ENCODE measurements around the gene CWC27. TPM values are rescaled to one million over a fixed set of nuclear protein-coding genes. Genes with fewer than 3 reads are reported as not detected.

CWC27 gene
- total RNA-seq, 2 donors from 2014 or later: 29.1 to 32.6 TPM

DNA sequence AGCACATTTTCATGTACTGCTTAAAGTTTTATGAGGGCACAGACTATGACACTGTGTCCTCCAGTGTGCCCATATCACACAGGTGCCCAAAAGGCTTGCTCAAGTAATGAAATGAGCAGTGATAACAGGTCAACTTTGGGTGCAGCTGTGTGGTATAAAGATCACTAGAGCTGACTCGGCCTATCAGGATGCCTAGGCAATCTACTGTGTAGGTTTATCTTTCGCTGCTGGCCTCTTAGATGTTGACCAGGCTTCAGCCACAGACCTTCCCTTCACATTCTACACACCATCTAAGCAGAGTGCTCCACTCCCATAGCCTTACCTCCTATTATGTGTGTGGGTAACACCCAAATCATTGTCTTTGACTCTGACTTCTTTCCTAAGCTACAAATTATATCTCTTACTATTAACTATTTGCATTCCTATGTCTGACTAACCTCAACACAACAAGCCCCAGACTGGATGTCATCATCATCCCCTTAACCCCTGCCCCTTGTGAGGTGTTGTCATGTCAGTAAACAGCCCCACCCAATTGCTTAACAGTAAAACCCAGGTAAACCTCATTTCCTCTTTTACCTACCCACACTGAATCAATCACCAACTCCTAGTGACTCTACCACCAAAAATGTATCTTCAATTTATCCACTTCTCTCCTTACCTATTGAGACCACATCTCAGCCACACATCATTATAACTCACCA is 2.8 kb upstream of the CWC27 start:
- DNase-seq (ENCODE audit: low spot score) (no peak), ATAC-seq (no peak)
- H3K36me3 Mint-ChIP-seq: peaks cover 17% of the 10 kb centered on the region
- peaks cover 31 to 37% of the 10 kb centered on the region in 2 donors for H3K4me1 Mint-ChIP-seq (ENCODE audit: low read depth in 2 of 2)
- no peaks in the 10 kb centered on the region for H3K27me3 Mint-ChIP-seq
- no peak overlapping the region for H3K4me3 Mint-ChIP-seq
- peak overlapping the region in 1 of 2 donors; percentile 15 for H3K27ac Mint-ChIP-seq
- H3K9me3 Mint-ChIP-seq: no peaks in the 10 kb centered on the region

DNA sequence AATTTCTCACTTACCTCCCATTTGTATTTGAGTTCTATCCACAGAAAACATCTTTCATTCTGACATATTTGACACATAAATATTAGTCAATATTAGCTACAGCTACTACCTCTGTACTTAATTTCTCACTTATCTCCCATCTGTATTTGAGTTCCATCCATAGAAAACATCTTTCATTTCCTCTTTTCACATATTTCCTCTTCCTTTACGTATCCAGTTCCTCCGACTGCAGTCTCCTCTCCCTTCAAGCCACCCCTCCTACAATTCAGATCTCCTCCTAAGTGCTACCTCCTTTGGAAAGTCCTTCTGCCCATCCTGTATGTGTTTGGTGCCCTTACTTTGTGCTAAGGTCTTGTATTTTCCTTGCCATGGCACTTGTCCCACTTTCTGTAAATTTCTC is 1.8 kb upstream of the CWC27 start:
- Mint-ChIP-seq H3K27ac (peak overlapping the region; percentile 96 to 100), H3K36me3 (peaks cover 17% of the 10 kb centered on the region), H3K9me3 (no peaks in the 10 kb centered on the region), H3K4me1 (ENCODE audit: low read depth in 2 of 2) (peaks cover 33 to 37% of the 10 kb centered on the region in 2 donors), H3K27me3 (no peaks in the 10 kb centered on the region), H3K4me3 (peak overlapping the region; percentile 99)
- DNase-seq (ENCODE audit: low spot score) (no peak), ATAC-seq (no peak)

DNA sequence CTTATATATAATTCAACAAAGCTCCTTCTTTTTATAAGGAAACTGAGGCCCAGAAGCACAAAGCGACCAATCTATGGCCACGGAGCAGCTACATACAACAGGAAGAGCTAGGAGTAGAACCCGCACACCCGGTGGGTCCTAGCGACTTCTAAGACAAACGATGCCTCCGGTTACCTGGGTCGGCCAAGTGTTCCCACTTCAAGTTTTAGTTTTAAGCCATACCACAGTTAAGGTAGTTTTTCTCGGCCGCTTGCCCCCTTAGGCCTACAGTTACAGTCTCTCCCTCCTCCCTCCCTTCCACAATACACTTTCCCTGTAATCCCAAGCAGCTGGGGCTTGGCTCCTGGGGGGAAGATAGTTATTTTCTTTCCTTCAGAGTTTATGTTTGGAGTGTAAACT is 772 bp upstream of the CWC27 start:
- Mint-ChIP-seq H3K27ac (peak overlapping the region; percentile 96 to 100), H3K27me3 (no peaks in the 10 kb centered on the region), H3K9me3 (no peaks in the 10 kb centered on the region), H3K36me3 (peaks cover 17% of the 10 kb centered on the region), H3K4me1 (ENCODE audit: low read depth in 2 of 2) (peaks cover 34 to 37% of the 10 kb centered on the region in 2 donors), H3K4me3 (peak overlapping the region; percentile 99)
- ATAC-seq: peak; percentile 23 to 31
- no peak for DNase-seq (ENCODE audit: low spot score)

DNA sequence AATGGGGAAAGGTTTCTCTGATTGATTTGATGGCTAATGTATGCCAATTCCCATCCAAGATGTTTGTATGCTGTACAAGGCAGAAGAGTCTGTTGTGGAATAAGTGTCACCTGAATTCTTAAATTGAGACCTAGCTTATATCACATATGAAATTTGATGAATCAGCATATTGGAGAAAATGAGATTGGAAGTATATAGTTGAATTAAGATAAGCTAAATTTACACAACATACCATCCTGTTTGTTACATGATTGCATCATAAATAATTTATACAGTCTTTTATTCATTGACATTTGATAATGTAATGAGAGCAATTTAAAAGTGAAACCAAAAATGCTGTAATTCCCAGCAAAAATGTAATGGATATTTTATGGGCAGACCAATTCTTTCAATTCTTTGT is 1.1 kb downstream of the CWC27 start:
- no peak for DNase-seq (ENCODE audit: low spot score)
- Mint-ChIP-seq H3K36me3 (peaks cover 11% of the 10 kb centered on the region), H3K27me3 (no peaks in the 10 kb centered on the region), H3K4me3 (peak overlapping the region; percentile 99), H3K27ac (peak overlapping the region; percentile 96 to 100), H3K4me1 (ENCODE audit: low read depth in 2 of 2) (peaks cover 33 to 39% of the 10 kb centered on the region in 2 donors), H3K9me3 (no peaks in the 10 kb centered on the region)
- no peak for ATAC-seq

DNA sequence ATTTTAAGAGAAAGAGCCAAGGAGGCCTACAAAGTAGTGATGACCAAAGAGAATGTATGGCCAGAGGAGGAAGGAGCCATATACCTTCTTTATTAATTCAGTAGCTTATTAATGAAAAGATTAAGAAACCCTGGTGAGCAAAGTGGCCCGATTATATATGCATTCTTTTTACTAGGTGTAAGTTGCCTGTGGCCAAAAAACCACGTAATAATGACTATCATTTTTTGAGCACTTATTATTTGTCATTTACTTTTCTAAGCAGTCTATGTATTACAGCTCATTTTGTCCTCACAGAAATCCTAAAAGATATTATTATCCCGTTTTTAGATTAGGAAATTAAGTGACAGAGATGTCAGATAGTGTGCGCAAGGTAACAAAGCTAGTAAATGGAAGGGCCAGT is 3.0 kb downstream of the CWC27 start:
- no peak for DNase-seq (ENCODE audit: low spot score)
- no peak for ATAC-seq
- Mint-ChIP-seq H3K27ac (no peak overlapping the region), H3K36me3 (peaks cover 25% of the 10 kb centered on the region), H3K27me3 (no peaks in the 10 kb centered on the region), H3K4me3 (no peak overlapping the region), H3K4me1 (ENCODE audit: low read depth in 2 of 2) (peaks cover 24 to 40% of the 10 kb centered on the region in 2 donors), H3K9me3 (no peaks in the 10 kb centered on the region)

DNA sequence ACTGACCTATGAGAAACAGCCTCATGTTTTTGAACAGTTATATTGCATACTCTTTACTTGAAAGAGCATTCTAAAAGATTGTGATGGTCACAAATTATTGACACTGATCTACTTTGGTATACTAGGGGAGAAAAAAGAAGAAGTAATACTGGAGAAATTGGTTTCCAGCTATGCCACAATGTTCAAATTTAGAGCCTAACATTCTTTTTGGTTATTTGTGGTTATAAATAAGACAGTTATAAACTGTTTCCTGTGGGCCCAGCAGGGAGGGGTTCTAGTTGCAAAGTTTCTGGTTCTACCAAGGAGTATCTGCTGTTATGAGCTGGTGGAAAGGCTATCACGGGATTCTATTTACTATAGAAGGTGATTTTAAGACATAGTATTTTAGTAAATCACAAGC is 4.8 kb downstream of the CWC27 start:
- DNase-seq (ENCODE audit: low spot score): no peak
- Mint-ChIP-seq H3K9me3 (no peaks in the 10 kb centered on the region), H3K36me3 (peaks cover 21% of the 10 kb centered on the region), H3K27ac (no peak overlapping the region), H3K27me3 (no peaks in the 10 kb centered on the region), H3K4me3 (no peak overlapping the region), H3K4me1 (ENCODE audit: low read depth in 2 of 2) (peaks cover 17 to 29% of the 10 kb centered on the region in 2 donors)
- no peak for ATAC-seq

DNA sequence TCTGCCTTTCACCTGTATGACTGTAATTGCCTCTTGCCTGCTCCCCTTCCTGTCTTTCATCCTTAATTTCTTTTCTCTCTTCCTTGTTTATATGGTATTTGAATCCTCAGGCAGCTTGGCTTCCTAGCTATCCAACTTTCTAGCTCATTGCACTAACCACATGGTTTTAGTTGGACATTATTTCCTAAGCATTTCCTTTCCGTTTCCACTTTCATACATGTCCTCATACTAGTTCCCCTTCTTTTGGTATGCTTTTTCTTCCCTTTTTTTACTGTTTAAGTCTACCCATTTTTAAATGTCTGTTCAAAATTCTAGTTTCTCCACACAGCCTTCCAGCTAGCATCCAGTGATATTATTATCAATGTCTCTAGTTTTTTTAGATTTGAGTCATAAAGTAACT is 6.6 kb downstream of the CWC27 start:
- ATAC-seq (no peak), DNase-seq (ENCODE audit: low spot score) (no peak)
- no peaks in the 10 kb centered on the region for H3K9me3 Mint-ChIP-seq
- no peaks in the 10 kb centered on the region for H3K27me3 Mint-ChIP-seq
- H3K36me3 Mint-ChIP-seq: peaks cover 15% of the 10 kb centered on the region
- peaks cover 6 to 16% of the 10 kb centered on the region in 2 donors for H3K4me1 Mint-ChIP-seq (ENCODE audit: low read depth in 2 of 2)
- H3K4me3 Mint-ChIP-seq: no peak overlapping the region
- H3K27ac Mint-ChIP-seq: no peak overlapping the region

DNA sequence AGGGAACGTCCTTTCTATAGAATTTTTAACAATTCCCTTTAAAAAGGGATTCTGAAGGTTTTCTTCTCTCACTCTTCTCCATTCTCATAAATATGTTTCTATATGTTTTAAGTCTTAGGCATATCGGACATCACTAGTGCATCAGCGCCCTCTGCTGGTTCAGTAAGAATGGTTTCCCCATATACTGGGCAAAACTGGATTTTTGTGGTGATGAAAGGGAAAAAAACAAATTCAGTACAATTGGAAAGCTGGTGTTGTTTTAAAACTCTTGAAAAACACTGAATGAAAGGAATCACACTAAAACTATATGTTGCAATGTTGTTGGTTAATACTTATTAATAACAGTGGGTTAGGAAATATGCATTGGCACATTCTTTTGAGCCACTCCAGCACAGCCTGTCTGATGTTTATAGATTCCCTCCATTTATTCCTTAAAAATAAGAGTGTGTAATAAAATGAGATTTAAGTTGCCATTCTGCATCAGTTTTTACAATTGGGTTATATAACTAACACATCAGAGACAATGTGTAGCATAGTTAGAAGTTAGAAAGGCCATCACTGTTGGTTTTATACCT is 15.8 kb downstream of the CWC27 start:
- Mint-ChIP-seq H3K4me1 (ENCODE audit: low read depth in 2 of 2) (peaks cover 0 to 6% of the 10 kb centered on the region in 2 donors), H3K27me3 (no peaks in the 10 kb centered on the region), H3K4me3 (no peak overlapping the region), H3K27ac (no peak overlapping the region), H3K36me3 (peaks cover 6% of the 10 kb centered on the region), H3K9me3 (no peaks in the 10 kb centered on the region)
- ATAC-seq: peak; percentile 68 to 73
- DNase-seq (ENCODE audit: low spot score): peak; percentile 78

DNA sequence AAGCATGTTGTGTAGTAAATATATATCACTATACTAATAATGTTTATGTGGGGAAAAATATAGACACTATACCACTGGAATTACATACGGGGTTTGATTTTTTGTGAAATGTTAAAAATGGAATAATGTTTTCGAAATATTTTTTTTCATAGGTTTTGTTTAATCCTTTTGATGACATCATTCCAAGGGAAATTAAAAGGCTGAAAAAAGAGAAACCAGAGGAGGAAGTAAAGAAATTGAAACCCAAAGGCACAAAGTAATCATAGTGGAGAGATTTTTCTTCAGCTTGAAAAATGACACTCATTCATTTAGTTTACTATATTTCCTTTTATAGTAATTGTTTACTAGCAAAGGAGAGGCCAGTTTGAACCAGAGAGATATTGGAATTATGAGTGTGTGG is 17.6 kb downstream of the CWC27 start:
- no peak for ATAC-seq
- H3K27ac Mint-ChIP-seq: no peak overlapping the region
- H3K4me3 Mint-ChIP-seq: no peak overlapping the region
- peaks cover 16% of the 10 kb centered on the region for H3K36me3 Mint-ChIP-seq
- H3K4me1 Mint-ChIP-seq (ENCODE audit: low read depth in 2 of 2): peaks cover 7 to 11% of the 10 kb centered on the region in 2 donors
- H3K27me3 Mint-ChIP-seq: no peaks in the 10 kb centered on the region
- no peaks in the 10 kb centered on the region for H3K9me3 Mint-ChIP-seq
- no peak for DNase-seq (ENCODE audit: low spot score)

DNA sequence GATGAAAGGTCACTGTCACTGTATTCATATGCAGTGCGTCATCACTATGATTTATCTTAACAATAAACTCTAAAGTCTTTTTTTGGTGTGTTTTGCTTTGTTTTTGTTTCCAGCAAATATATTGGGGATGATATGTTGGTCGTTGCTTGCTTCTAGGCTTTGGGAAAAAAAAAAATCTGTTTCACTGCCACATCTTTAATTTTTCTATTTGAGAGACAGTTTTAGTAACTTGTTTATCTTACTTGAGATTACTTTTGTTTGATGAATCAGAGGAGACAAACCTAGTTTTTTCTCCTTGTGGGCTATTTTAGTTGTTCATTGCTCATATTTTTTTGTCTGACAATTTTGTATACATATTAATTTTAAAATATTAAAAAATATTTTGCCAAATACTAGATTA is 19.4 kb downstream of the CWC27 start:
- no peaks in the 10 kb centered on the region for H3K9me3 Mint-ChIP-seq
- peaks cover 27% of the 10 kb centered on the region for H3K36me3 Mint-ChIP-seq
- no peak for DNase-seq (ENCODE audit: low spot score)
- H3K27ac Mint-ChIP-seq: no peak overlapping the region
- no peak overlapping the region for H3K4me3 Mint-ChIP-seq
- H3K27me3 Mint-ChIP-seq: no peaks in the 10 kb centered on the region
- ATAC-seq: no peak
- H3K4me1 Mint-ChIP-seq (ENCODE audit: low read depth in 2 of 2): peaks cover 7 to 11% of the 10 kb centered on the region in 2 donors

DNA sequence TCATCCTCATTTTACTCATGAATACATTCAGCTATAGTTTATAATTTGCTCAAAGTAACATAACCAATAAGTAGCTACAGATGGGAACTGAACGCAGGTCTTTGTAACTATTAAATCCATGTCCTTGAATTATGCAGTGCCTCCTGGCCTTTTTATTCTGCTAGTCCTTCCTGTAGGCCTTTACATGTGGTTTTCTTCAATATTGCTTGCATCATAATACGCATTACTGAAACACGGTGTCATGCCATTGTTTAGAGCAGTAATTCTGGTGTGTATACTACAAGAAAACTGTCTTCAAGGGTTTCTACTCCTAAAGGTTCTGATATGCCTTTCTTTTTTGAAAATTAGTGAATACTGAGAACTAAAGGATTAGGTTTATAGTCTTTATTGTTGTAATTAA is 20.7 kb downstream of the CWC27 start:
- Mint-ChIP-seq H3K27ac (no peak overlapping the region), H3K36me3 (peaks cover 27% of the 10 kb centered on the region), H3K9me3 (no peaks in the 10 kb centered on the region), H3K27me3 (no peaks in the 10 kb centered on the region), H3K4me1 (ENCODE audit: low read depth in 2 of 2) (peaks cover 4 to 11% of the 10 kb centered on the region in 2 donors), H3K4me3 (no peak overlapping the region)
- ATAC-seq (no peak), DNase-seq (ENCODE audit: low spot score) (no peak)

DNA sequence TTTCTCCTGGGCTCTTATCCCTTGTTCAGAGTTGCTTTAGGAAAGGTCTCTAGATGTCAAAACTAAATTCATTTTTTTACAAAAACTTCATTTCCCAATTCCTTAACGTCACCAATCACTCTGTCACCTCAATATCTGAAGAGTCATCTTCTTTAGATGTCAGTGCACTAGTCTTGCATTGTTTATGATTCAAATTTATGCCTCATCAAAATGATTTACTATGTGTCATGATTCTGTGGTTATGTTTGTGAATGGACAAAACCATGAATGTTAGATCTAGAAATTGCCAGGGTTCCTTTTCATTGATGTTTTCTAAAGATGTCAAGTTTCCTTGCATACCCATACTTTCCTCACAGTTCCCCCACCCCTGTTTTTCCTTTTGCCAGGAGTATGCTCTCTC is 21.5 kb downstream of the CWC27 start:
- ATAC-seq: no peak
- DNase-seq (ENCODE audit: low spot score): no peak
- Mint-ChIP-seq H3K27me3 (no peaks in the 10 kb centered on the region), H3K27ac (peak overlapping the region in 1 of 2 donors; percentile 22), H3K36me3 (peaks cover 27% of the 10 kb centered on the region), H3K4me1 (ENCODE audit: low read depth in 2 of 2) (peaks cover 4 to 11% of the 10 kb centered on the region in 2 donors), H3K9me3 (no peaks in the 10 kb centered on the region), H3K4me3 (no peak overlapping the region)

DNA sequence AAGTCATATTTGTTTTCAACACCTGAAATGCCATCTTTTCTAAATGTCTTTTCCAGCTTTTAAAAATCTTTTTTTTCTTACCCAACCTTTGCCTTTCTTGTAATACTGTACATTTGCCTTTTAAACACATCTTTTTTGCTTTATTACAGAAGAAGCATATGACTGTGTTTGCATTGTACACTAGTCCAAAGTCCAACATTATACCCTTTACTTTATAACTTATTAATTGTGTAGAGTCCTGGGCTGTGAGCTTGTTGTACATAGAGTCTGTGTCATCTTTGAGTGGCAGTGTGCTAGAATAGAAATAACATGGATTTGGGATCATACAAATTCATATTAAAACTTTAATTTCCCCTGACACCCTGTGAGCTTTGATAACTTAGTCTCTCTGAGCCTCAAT is 23.7 kb downstream of the CWC27 start:
- H3K27me3 Mint-ChIP-seq: no peaks in the 10 kb centered on the region
- peaks cover 4 to 11% of the 10 kb centered on the region in 2 donors for H3K4me1 Mint-ChIP-seq (ENCODE audit: low read depth in 2 of 2)
- DNase-seq (ENCODE audit: low spot score) (no peak), ATAC-seq (no peak)
- no peaks in the 10 kb centered on the region for H3K9me3 Mint-ChIP-seq
- H3K4me3 Mint-ChIP-seq: no peak overlapping the region
- H3K27ac Mint-ChIP-seq: no peak overlapping the region
- H3K36me3 Mint-ChIP-seq: peaks cover 27% of the 10 kb centered on the region

DNA sequence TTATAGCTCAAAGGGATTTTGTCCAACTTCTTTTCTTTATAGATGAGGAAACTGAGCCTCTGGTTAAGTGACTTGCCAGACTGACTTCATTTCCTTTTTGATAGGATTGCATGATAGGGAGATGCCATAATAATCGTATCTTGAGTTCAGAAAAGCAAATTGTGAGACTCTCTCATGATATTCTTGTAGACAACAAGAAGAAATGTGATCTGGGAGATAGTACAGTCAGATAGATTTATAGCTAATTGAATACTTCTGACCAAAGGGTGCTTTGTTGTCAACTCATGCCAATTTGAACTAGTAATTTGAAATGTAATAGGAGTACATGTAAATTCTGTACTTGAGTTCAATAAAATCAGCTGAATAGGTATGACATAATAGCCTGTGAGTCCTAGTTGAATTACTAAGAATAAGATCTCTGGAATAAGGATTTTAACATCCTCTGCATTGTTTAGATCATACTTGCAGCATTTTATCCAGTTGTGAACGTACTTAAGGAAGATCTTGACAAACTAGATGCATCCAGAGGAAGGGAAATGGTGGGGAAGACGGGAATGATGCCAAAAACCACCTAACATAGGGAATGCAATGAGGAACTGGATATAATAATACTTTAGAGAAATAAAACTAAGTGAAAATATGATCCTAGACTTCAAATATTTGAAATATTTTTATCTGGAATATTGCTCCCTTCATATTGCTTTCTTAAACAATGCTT is 25.5 kb downstream of the CWC27 start:
- no peaks in the 10 kb centered on the region for H3K27me3 Mint-ChIP-seq
- peaks cover 27% of the 10 kb centered on the region for H3K36me3 Mint-ChIP-seq
- ATAC-seq (no peak), DNase-seq (ENCODE audit: low spot score) (no peak)
- no peak overlapping the region for H3K27ac Mint-ChIP-seq
- H3K4me3 Mint-ChIP-seq: no peak overlapping the region
- H3K9me3 Mint-ChIP-seq: no peaks in the 10 kb centered on the region
- H3K4me1 Mint-ChIP-seq (ENCODE audit: low read depth in 2 of 2): peaks cover 4 to 11% of the 10 kb centered on the region in 2 donors
